Stimulated activated effector memory CD8-positive, alpha-beta T cell treated with anti-CD3 and anti-CD28 coated beads, Interleukin-12 subunit alpha, Interleukin-12 subunit beta, amount 100 ng/mL, for 72 hours (primary cell): Measurements from ENCODE around the gene TMEM80.
A peak's percentile ranks its signal among the peaks of the same experiment; 100 is the strongest.

Source experiments
- ATAC-seq: fragments of 150-1000 bp; cut with Tn5 transposase; 2 replicates; pipeline ENCODE4 v1.10.0; 2021
- DNase-seq, 2 donors: peaks; one replicate each; pipeline ENCODE4 v3.0.0; 2021 to 2022; ENCODE audit warnings: low spot score in 2 of 2
- H3K27ac Mint-ChIP-seq: one replicate; pipeline ENCODE4 v1.8.0; 2022; ENCODE audit warnings: mild to moderate bottlenecking, mixed read lengths
- H3K36me3 Mint-ChIP-seq: one replicate; pipeline ENCODE4 v1.8.0; 2022; ENCODE audit warnings: mild to moderate bottlenecking, mixed read lengths
- H3K4me1 Mint-ChIP-seq: one replicate; pipeline ENCODE4 v1.8.0; 2022; ENCODE audit warnings: mixed read lengths
- H3K4me3 Mint-ChIP-seq: one replicate; pipeline ENCODE4 v1.8.0; 2022; ENCODE audit warnings: mild to moderate bottlenecking, mixed read lengths
- H3K9me3 Mint-ChIP-seq: one replicate; pipeline ENCODE4 v1.8.0; 2022; ENCODE audit warnings: mixed read lengths

TMEM80 gene

DNA sequence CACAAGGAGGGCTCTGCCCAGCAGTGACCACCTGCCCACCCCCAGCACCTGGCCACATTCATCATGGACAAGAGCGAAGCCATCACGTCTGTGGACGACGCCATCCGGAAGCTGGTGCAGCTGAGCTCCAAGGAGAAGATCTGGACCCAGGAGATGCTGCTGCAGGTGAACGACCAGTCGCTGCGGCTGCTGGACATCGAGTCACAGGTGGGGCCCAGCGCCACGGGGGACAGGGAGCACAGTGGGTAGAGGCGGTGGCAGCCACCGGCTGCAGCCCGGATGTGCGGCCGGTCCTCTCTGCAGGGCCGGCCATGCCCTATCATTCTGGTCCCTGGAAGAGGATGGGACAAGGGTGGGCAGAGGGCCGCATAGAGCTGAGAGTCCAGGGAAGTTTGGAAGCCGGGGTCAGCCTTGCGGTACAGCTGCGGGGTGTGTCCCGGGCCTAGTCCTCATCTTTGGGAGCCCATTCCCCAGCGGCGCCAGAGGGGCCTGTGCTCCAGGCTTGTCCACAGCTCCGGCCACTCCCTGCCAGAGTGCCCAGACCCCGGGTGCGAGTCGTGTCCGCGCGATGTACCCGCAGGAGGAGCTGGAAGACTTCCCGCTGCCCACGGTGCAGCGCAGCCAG, 24.5 kb downstream of the TMEM80 start:
- ATAC-seq (no peak), DNase-seq (no peak)
- Mint-ChIP-seq H3K4me1 (peaks cover 18% of the 10 kb centered on the region), H3K9me3 (no peaks in the 10 kb centered on the region), H3K36me3 (peaks cover 5% of the 10 kb centered on the region), H3K4me3 (peak overlapping the region; percentile 61), H3K27ac (no peak overlapping the region)

DNA sequence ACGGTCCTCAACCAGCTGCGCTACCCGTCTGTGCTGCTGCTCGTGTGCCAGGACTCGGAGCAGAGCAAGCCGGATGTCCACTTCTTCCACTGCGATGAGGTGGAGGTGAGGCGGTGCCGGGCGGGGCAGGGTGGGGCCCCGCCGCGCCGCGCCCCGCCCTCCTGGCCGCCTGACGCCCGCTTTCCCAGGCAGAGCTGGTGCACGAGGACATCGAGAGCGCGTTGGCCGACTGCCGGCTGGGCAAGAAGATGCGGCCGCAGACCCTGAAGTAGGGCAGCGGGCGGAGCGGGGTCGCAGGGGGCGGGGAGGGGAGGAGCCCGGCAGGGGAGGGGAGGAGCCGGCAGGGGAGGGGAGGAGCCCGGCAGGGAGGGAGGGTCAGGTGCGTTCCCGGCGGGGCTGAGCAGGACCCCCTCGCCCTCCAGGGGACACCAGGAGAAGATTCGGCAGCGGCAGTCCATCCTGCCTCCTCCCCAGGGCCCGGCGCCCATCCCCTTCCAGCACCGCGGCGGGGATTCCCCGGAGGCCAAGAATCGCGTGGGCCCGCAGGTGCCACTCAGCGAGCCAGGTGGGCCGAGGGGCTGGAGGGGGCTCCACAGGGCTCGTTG, 25.1 kb downstream of the TMEM80 start:
- Mint-ChIP-seq H3K9me3 (no peaks in the 10 kb centered on the region), H3K27ac (no peak overlapping the region), H3K36me3 (peaks cover 5% of the 10 kb centered on the region), H3K4me1 (peaks cover 18% of the 10 kb centered on the region), H3K4me3 (peak overlapping the region; percentile 61)
- ATAC-seq, result peak; percentile 79
- DNase-seq, result peak; percentile 67 to 71

DNA sequence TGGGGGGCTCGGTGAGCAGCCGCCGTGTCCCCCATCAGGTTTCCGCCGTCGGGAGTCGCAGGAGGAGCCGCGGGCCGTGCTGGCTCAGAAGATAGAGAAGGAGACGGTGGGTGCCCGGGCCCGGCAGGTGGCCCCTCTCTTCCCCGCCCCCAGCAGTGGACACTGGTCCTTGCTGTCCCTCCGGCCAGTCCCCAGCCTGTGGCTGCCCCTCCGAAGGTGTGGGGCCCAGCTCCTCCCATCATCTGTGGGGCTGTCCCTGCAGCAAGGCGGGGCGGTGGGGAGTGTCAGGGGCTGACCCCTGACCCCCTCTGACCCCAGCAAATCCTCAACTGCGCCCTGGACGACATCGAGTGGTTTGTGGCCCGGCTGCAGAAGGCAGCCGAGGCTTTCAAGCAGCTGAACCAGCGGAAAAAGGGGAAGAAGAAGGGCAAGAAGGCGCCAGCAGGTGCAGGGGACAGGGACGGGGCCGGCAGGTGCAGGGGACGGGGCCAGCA, 25.7 kb downstream of the TMEM80 start:
- Mint-ChIP-seq H3K27ac (no peak overlapping the region), H3K36me3 (peaks cover 5% of the 10 kb centered on the region), H3K4me1 (peaks cover 18% of the 10 kb centered on the region), H3K9me3 (no peaks in the 10 kb centered on the region), H3K4me3 (peak overlapping the region; percentile 61)
- ATAC-seq, result no peak
- no peak for DNase-seq

DNA sequence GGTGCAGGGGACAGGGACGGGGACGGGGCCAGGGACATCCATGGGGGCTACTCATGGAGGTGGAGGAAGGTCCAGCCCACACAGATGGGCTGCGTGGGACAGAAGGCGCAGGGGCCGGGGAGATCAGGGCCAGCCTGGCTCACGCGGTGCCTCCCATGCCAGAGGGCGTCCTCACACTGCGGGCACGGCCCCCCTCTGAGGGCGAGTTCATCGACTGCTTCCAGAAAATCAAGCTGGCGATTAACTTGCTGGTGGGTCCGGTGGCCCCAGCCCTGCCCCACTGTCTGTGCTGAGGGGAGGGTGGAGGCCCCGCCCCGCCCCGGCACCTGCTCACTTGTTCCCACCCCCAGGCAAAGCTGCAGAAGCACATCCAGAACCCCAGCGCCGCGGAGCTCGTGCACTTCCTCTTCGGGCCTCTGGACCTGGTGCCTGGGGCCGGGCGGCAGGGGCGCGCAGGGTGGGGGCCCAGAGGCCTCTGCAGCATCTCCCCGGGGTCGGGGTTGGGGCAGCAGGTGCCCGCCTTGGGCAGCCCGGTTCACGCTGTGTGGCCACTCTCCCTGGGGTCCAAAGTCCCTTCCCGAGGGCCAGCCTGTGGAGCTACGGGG, 26.2 kb downstream of the TMEM80 start:
- ATAC-seq, result peak; percentile 38
- H3K4me1 Mint-ChIP-seq, result peaks cover 22% of the 10 kb centered on the region
- H3K9me3 Mint-ChIP-seq, result no peaks in the 10 kb centered on the region
- H3K36me3 Mint-ChIP-seq, result peaks cover 5% of the 10 kb centered on the region
- H3K27ac Mint-ChIP-seq, result no peak overlapping the region
- DNase-seq, result peak in 1 of 2 donors; percentile 65
- H3K4me3 Mint-ChIP-seq, result peak overlapping the region; percentile 61

DNA sequence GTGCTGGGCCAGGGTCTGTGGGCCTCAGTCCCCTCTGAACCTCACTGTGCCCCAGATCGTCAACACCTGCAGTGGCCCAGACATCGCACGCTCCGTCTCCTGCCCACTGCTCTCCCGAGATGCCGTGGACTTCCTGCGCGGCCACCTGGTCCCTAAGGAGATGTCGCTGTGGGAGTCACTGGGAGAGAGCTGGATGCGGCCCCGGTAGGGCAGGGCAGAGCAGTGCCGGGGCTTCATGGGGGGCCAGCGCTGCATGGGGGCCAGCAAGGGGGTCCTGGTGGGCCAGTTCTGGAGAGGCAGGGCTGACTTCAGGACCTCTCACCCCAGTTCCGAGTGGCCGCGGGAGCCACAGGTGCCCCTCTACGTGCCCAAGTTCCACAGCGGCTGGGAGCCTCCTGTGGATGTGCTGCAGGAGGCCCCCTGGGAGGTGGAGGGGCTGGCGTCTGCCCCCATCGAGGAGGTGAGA, 26.8 kb downstream of the TMEM80 start:
- Mint-ChIP-seq H3K27ac (no peak overlapping the region), H3K9me3 (no peaks in the 10 kb centered on the region), H3K36me3 (peaks cover 5% of the 10 kb centered on the region), H3K4me3 (peak overlapping the region; percentile 61), H3K4me1 (peaks cover 27% of the 10 kb centered on the region)
- DNase-seq (no peak), ATAC-seq (no peak)

DNA sequence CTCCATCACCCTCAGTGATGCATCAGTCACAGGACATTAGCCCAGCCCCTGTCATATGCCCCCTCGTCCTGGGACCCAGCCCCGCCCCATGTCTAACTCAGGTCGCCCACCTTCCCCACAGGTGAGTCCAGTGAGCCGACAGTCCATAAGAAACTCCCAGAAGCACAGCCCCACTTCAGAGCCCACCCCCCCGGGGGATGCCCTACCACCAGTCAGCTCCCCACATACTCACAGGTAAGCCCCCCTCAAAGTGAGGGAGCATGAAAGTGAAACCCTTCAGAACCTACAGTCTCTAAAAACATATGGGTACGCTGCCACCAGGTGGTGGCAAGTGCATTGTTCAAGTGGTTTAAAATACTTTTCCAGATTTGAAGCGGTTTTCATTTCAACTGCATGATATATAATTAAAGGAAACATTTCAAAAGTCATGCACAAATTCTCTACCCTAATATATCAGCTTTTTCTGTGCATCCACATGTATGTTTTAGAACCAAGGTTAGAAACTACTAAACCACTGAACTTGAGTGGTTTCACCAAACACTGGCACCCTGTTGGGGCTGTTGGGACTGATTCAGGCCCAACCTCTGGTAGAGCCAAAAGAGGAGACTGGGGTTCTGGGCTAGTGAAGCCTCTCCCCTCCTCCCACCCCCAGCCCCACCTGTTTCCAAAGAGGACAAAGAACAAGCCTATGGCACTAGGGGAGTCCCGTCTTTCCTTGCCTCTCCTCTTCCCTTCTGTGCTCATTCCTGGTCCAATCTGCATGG, 27.7 kb downstream of the TMEM80 start:
- H3K36me3 Mint-ChIP-seq, result peaks cover 5% of the 10 kb centered on the region
- H3K4me1 Mint-ChIP-seq, result peaks cover 27% of the 10 kb centered on the region
- H3K9me3 Mint-ChIP-seq, result no peaks in the 10 kb centered on the region
- peak overlapping the region; percentile 68 for H3K4me3 Mint-ChIP-seq
- DNase-seq, result peak in 1 of 2 donors; percentile 62
- peak overlapping the region; percentile 53 for H3K27ac Mint-ChIP-seq
- peak; percentile 22 for ATAC-seq

DNA sequence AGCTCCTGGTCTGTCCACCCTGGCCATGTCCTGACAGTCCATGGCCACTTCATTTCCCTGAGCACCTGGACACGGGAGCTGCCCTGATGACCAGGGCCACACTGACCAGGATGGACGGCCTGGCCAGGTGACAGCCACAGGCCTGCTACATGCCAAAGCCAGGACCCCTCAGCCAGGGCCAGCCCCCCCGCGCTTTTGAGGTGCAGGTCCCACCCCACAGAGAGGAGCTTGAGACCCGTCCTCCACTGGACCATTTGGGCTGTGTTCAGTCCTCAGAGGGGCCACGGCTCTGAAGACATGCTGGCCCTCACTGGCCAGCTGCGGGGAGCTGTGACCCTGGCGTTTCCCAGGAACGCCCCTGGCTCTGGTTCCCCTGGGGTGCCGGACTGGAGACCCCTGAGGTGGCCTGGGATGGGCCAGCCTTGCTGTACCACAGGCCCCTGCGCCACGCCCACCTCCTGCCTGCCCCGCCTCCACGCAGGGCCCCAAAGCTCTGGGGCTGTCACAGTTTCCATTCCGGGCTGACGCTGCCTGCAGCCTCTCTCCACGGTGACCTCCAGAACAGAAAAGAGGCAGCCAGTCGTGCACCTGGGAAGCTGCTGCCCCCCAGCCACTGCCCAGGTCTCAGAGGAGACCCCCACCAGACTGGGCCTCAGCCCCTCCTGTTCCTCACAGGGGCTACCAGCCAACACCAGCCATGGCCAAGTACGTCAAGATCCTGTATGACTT, 28.6 kb downstream of the TMEM80 start:
- Mint-ChIP-seq H3K4me1 (peaks cover 27% of the 10 kb centered on the region), H3K27ac (no peak overlapping the region), H3K4me3 (peak overlapping the region; percentile 73), H3K36me3 (peaks cover 5% of the 10 kb centered on the region), H3K9me3 (no peaks in the 10 kb centered on the region)
- DNase-seq (no peak), ATAC-seq (no peak)

DNA sequence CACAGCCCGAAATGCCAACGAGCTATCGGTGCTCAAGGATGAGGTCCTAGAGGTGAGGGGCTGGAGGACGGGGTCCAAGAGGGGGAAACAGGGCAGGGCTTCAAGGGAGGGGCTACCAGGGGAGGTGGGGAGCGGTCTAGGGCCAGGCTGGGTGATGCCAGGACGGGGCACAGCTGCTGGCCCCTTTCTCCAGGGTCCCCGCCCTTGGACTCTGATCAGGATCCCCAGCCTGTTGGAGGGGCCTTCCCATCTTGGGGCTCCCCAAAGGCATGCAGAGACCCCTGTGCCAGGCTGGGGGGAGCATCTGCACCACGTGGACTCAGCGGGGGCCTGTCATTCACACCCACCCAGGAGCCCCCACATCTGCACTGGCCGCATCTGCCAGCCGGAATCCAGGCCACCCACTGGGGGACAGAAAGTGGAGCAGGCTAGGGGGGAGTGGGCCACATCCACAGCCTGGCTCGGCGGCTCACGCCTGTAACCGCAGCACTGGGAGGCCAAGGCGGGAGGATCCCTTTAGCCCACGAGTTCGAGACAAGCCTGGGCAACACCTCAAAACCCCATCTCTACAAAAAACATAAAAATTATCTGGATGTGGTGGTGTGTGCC, 29.3 kb downstream of the TMEM80 start:
- no peaks in the 10 kb centered on the region for H3K9me3 Mint-ChIP-seq
- peaks cover 27% of the 10 kb centered on the region for H3K4me1 Mint-ChIP-seq
- peaks cover 5% of the 10 kb centered on the region for H3K36me3 Mint-ChIP-seq
- ATAC-seq (no peak), DNase-seq (no peak)
- H3K27ac Mint-ChIP-seq, result peak overlapping the region; percentile 61
- H3K4me3 Mint-ChIP-seq, result peak overlapping the region; percentile 73

DNA sequence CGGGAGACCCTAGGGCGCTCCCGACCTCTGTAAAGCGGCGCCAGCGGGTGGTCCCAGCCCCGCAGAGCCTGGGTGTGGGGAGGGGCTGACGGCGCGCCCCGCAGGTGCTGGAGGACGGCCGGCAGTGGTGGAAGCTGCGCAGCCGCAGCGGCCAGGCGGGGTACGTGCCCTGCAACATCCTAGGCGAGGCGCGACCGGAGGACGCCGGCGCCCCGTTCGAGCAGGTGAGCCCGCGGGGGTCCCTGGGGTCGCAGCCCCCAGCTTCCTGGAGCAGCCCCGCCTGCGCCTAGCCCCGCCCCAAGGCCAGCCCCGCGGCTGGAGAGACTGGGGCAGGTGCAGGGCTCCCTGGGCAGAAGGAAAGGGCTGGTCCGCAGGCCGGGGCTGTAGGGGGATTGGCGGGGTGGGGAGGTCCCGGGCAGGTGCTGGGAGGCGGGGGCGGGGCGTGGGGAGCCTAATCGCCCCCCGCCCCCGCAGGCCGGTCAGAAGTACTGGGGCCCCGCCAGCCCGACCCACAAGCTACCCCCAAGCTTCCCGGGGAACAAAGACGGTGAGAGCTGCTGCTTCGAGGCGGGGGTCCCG, 30.1 kb downstream of the TMEM80 start:
- DNase-seq, result peak in 1 of 2 donors; percentile 56
- Mint-ChIP-seq H3K27ac (peak overlapping the region; percentile 61), H3K9me3 (no peaks in the 10 kb centered on the region), H3K36me3 (peaks cover 5% of the 10 kb centered on the region), H3K4me3 (peak overlapping the region; percentile 73), H3K4me1 (peaks cover 27% of the 10 kb centered on the region)
- ATAC-seq, result peak; percentile 4

DNA sequence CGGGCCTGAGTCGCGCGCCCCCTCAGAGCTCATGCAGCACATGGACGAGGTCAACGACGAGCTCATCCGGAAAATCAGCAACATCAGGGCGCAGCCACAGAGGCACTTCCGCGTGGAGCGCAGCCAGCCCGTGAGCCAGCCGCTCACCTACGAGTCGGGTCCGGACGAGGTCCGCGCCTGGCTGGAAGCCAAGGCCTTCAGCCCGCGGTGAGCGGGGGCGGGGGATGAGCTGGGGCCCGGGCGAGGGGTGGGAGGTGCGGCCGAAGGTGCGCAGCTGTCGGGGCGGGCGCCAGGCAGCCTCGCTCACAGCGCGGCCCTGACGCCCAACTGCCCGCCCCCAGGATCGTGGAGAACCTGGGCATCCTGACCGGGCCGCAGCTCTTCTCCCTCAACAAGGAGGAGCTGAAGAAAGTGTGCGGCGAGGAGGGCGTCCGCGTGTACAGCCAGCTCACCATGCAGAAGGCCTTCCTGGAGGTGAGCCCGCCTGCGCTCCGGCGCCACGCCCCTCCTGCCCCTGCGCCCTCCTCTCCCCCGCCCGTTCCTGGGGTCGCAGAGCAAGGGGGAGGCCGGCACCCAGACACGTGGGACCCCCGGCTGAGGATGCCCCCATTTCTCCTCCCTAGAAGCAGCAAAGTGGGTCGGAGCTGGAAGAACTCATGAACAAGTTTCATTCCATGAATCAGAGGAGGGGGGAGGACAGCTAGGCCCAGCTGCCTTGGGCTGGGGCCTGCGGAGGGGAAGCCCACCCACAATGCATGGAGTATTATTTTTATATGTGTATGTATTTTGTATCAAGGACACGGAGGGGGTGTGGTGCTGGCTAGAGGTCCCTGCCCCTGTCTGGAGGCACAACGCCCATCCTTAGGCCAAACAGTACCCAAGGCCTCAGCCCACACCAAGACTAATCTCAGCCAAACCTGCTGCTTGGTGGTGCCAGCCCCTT, 30.9 kb downstream of the TMEM80 start:
- Mint-ChIP-seq H3K4me3 (peak overlapping the region; percentile 73), H3K27ac (peak overlapping the region; percentile 61)
- peak in 1 of 2 donors; percentile 70 for DNase-seq

DNA sequence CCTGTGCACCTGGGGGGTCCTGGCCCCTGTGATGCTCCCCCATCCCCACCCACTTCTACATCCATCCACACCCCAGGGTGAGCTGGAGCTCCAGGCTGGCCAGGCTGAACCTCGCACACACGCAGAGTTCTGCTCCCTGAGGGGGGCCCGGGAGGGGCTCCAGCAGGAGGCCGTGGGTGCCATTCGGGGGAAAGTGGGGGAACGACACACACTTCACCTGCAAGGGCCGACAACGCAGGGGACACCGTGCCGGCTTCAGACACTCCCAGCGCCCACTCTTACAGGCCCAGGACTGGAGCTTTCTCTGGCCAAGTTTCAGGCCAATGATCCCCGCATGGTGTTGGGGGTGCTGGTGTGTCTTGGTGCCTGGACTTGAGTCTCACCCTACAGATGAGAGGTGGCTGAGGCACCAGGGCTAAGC, 31.7 kb downstream of the TMEM80 start:
- no peaks in the 10 kb centered on the region for H3K9me3 Mint-ChIP-seq
- H3K4me3 Mint-ChIP-seq, result peak overlapping the region; percentile 73
- H3K27ac Mint-ChIP-seq, result no peak overlapping the region
- H3K4me1 Mint-ChIP-seq, result peaks cover 22% of the 10 kb centered on the region
- H3K36me3 Mint-ChIP-seq, result peaks cover 5% of the 10 kb centered on the region
- no peak for ATAC-seq
- DNase-seq, result no peak

More for the DNA sequence above, 30.9 kb downstream of the TMEM80 start:
- Mint-ChIP-seq H3K4me1 (peaks cover 23% of the 10 kb centered on the region), H3K36me3 (peaks cover 5% of the 10 kb centered on the region), H3K9me3 (no peaks in the 10 kb centered on the region)
- peak; percentile 62 for ATAC-seq

DNA sequence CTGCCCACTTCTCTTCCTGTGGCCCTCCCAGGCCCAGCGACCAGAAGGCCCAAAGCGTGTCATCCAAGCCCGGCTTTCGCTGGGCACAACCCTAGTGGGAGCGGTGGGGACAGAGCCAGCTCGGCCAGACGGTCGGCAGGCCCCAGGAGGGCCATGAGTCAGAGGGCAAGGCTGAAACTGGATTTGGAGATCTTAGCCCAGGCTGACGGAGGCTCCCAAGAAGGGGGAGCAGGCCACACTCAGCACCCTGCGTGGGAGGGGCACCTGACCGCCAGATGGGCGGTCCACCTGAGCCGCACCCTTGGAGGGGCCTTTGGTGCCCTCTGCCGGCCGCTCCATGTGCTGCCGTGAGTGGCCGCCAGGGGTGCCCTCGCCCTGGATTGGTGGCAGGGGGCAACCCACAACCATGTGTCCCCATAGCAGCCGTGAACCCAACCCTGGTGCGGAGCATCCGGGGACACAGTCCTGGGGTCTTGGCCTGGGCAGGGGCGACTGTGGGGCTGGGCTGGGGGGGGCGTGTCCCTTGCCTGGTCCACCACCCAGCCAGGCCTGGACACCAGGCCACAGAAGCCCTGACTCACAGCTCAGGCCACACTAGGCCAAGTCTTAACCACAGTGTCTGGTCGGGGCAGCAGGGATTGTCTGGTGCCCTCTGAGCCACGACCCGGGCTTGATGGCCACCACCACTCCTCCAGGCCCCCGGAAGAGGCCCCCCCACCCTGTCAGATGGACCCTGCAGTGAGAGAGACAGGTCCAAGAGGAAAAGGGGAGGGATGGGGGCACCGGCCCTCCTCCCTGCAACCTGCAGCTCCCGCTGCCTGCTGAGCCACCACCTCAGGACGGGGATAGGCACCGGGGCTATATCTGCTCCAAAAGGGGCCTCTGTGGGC, 32.5 kb downstream of the TMEM80 start:
- DNase-seq, result peak; percentile 88 to 91
- Mint-ChIP-seq H3K27ac (no peak overlapping the region), H3K4me1 (peaks cover 19% of the 10 kb centered on the region), H3K36me3 (peaks cover 2% of the 10 kb centered on the region), H3K4me3 (peak overlapping the region; percentile 73), H3K9me3 (no peaks in the 10 kb centered on the region)
- ATAC-seq, result peak; percentile 80
